GM18873 (cell line): ENCODE measurements around the gene GPD1.

Experiments used
- ATAC-seq: cut with Tn5 transposase; IDR thresholded peaks from one replicate; pipeline ENCODE4 v1.9.1; 2021; ENCODE audit warnings: mild to moderate bottlenecking, moderate library complexity, moderate number of reproducible peaks; ENCODE audit not compliant: unreplicated experiment, low FRiP score

The GPD1 gene

GRCh38 chr12:50103767-50104321 lies at the start of gene GPD1:
Gene GPD1, plus strand, starts transcription at chr12:50104008. Its CDS starts 43 bp downstream, at chr12:50104051.
- ATAC-seq = no peak

GRCh38 chr12:50055831-50056638 lies 47.8 kb upstream of the GPD1 start:
- ATAC-seq = no peak

GRCh38 chr12:50056639-50056976 lies 47.2 kb upstream of the GPD1 start:
- no peak for ATAC-seq

DNA sequence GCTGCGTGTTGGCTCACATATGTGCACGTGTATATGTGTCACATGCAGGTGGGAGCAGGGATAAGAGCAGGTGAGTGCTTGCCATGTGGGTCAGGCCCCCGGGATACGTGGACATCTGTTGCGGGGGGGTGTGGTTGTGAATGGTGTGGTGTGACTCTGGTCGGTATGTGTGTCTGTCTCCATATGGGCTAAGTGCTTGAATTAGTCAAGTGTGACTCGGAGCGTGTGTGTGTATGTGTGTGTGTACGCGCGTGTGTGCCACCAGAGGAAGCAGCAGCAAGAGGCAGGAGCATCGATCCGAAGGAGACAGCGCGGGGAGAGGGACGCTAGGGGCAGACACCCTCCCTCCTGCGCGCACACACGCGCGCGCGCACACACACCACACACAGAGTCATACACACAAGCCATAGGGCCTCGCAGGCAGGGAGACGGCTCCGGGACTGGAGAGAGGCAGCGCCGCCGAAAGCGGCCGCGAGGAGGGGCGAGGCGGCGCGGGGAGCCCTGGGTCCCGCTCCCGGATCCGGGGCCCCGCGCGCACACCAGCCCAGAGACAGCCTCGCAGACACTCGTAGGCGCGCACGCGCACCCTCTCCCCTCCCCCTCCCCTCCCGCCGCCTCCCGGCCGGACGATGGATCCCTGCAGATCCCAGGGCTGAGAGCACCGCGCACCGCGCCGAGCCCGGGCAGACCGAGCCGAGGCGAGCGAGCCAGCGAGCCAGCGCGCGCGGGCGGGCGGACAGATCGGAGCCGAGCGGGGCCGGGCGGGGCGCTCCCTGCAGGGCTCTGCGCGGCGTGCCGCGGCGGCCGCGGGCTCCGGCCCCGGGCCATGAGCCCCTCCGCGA lies 46.6 kb upstream of the GPD1 start, which contains the start of gene ASIC1:
TSS of gene ASIC1 (plus strand) at position 597 of the 842 bp plus-strand sequence. CDS start 1,171 bp downstream, outside the sequence.
- no peak for ATAC-seq

GRCh38 chr12:50057896-50058670 lies 45.7 kb upstream of the GPD1 start:
- no peak for ATAC-seq

DNA sequence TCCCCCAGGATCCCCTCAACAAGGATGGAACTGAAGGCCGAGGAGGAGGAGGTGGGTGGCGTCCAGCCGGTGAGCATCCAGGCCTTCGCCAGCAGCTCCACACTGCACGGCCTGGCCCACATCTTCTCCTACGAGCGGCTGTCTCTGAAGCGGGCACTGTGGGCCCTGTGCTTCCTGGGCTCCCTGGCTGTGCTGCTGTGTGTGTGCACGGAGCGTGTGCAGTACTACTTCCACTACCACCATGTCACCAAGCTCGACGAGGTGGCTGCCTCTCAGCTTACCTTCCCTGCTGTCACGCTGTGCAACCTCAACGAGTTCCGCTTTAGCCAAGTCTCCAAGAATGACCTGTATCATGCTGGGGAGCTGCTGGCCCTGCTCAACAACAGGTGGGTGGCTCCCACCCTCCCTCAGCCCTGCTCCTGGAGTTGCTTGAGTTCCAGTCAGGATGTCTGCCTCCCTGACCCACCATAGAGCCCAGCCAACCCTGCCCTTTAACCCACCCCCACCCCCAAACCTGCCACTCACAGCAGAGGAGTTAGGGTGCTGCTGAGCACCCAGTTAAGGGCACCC lies 45.0 kb upstream of the GPD1 start:
- no peak for ATAC-seq

DNA sequence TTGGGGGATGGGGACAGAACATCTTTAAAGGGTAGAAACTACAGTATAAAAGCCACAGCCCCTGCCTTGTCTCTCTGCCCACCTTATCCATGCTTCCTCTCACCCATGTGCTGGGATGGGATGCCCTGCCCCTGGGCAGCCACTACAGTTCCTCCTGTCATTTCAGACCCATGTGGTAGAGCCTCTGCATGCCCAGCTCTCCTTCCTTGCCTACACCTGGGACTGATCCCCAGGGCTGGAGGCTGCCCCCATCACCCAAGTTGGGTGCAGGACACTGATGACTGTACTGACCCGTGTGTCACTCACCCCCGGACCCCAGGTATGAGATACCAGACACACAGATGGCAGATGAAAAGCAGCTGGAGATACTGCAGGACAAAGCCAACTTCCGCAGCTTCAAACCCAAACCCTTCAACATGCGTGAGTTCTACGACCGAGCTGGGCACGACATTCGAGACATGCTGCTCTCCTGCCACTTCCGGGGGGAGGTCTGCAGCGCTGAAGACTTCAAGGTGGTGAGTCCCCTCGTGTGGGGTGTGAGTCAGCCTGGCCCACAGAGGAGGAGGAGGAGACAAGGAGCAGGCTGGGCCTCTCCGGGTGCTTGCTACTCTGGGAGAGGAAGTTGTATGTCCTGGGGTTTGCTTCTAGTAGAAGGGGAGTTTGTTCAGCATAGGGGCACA lies 44.2 kb upstream of the GPD1 start:
- no peak for ATAC-seq

DNA sequence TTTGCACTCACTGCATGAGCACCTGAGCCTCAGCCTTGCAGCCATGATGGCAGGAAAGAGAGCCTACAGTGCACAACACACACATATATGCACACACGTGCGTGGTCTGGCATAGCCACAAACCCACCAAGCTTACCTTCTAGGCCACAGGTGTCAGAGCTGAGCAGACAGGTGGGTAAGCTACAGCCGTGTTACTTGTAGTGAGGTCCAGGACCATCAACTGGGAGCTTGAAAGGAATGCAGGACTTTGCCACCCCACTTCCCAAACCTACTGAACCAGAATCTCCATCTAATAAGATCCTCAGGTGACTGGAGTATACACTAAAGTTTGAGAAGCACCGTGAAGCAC lies 43.7 kb upstream of the GPD1 start:
- ATAC-seq = no peak

DNA sequence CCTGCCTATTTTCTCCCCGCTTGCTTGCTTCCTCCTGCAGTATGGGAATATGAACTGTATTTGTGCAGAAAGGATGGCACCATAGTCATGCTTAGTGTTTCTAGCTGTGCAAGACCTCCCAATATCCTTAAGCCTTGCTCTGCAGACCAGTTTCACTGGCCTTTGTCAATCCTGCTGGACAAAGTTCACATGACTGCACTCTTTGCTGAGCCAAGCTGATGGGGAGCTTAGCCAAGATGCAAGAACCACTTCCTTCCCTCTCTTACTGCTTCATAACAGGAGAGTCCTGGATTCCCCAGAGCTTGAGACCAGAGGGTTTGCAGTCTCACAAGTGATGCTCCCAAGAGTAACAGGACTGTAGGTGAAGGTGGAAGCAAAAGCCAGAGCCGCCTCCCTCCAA lies 42.6 kb upstream of the GPD1 start:
- ATAC-seq = no peak

DNA sequence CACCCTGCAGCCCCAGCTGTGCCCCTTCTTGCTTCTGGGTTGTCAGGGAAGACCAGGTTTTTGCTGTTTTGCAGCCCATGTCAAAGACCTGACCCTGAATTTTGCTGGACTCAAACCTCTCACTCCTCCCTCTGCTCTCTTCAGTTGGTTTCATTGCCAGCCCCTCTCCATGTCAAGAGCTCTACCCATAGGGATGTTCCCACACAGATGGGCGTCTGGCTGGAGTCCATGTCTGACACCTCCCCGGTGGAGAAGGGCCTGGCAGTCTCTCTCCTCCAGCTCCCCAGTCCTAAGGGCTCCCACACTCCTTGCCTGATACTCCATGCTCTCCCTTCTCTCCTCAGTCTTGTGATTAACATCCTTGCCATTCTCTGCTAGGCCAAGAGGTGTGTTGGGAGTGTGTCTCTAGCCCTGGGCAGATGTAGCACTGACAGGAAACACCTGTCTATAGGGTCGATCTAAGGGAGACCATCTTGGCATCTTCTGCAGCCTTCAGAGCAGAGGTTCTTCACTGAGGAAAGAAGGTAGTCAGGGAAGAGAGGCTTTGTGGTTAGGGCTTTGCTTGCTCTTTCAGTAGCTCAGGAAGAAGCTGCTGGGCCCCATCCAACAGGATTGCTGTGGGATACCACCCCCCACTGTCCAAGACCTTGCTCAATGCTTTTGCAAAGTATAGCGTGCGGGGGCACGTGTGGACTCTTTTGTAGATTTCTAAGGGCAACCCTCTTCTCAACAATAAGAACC lies 41.7 kb upstream of the GPD1 start:
- ATAC-seq = no peak

- no peak for ATAC-seq
These were observed 40.9 kb upstream of the GPD1 start for GRCh38 chr12:50062728-50063460.

- no peak for ATAC-seq
These were observed 38.0 kb upstream of the GPD1 start for GRCh38 chr12:50065726-50066310.

DNA sequence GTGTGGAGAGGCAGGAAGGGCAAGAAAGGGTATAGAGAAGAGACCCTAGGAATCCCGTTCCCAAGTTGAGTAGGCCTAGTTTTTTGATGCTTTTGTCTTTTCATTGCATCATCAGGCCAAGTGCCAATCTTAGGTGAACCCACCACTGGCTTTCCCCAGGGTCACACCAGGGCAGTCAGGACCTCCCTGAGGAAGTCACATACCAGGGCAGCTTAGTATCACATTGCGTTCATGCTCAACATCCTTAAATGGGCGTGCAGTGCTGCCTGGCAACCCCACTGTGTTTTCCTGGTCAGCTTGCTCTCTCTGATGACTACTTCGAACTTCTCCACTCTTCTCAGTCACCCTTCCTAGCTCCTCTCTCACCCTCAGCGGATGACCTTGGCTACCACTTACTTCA lies 37.4 kb upstream of the GPD1 start:
- ATAC-seq = no peak

DNA sequence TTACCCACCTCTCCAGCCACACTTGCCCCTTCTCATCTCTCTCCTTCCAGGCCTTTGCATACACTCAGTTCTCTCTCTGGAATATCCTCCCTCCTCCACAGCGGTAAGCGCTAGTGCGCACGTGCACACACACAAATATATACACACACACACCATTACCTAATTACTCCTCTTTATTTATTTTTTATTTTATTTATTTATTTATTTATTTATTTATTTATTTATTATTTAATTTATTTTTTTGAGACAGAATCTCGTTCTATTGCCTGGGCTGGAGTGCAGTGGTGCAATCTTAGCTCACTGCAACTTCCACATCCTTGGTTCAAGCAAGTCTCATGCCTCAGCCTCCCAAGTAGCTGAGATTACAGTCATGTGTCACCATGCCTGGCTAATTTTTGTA lies 34.7 kb upstream of the GPD1 start:
- ATAC-seq = no peak

DNA sequence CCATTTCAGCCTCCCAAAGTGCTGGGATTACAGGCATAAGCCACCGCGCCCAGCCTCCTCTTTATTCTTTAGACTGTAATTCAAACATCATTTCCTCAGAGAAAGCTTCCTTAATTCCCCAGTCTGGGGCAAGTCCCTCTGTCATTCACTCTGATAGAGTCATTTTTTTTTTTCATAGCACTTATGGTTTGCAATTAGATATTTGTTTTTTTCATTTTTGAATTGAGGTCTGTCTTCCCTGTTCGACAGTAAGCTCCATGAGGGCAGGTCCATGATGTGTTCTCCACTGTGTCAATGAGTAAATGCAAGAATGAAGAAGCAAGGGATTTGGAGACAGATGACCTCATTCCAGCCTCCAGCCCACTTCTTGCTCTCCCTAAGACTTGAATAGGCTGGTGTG lies 34.3 kb upstream of the GPD1 start:
- no peak for ATAC-seq

GRCh38 chr12:50070314-50071060 lies 33.3 kb upstream of the GPD1 start:
- ATAC-seq = no peak

- ATAC-seq = no peak
These were observed 31.5 kb upstream of the GPD1 start for GRCh38 chr12:50072198-50072907.
